HG03460 (cell line): ENCODE measurements around the gene MAN2C1.
"Not testable (repeated sequence)": the region's sequence is repeated elsewhere in the genome, so short reads cannot be mapped to it uniquely, and the experiment has no call there.

Source experiments
- ATAC-seq: cut with Tn5 transposase; IDR thresholded peaks from one replicate; pipeline ENCODE4 v1.9.1; 2021; ENCODE audit not compliant: unreplicated experiment

Gene MAN2C1

GRCh38 chr15:75361361-75361988 lies 6.9 kb downstream of the MAN2C1 start:
- ATAC-seq: no peak

- no peak for ATAC-seq
Observed at GRCh38 chr15:75360856-75361255, 7.6 kb downstream of the MAN2C1 start.

GRCh38 chr15:75360391-75360790 lies 8.0 kb downstream of the MAN2C1 start:
- ATAC-seq: no peak

- ATAC-seq: no peak
Observed at GRCh38 chr15:75359537-75360250, 8.7 kb downstream of the MAN2C1 start.

GRCh38 chr15:75358771-75359536 lies 9.5 kb downstream of the MAN2C1 start:
- ATAC-seq: no peak

- ATAC-seq: no peak
Observed at GRCh38 chr15:75357976-75358673, 10.3 kb downstream of the MAN2C1 start.

- ATAC-seq: no peak
Observed at GRCh38 chr15:75356517-75356916, 11.9 kb downstream of the MAN2C1 start.

GRCh38 chr15:75356006-75356405 lies 12.4 kb downstream of the MAN2C1 start:
- no peak for ATAC-seq

GRCh38 chr15:75355369-75355768 lies 13.0 kb downstream of the MAN2C1 start:
- no peak for ATAC-seq

- no peak for ATAC-seq
Observed at GRCh38 chr15:75354454-75354853, 14.0 kb downstream of the MAN2C1 start.

GRCh38 chr15:75353604-75354003 lies 14.8 kb downstream of the MAN2C1 start:
- no peak for ATAC-seq

GRCh38 chr15:75352186-75353080 lies 16.0 kb downstream of the MAN2C1 start:
- no peak for ATAC-seq

- ATAC-seq: no peak
Observed at GRCh38 chr15:75350601-75351361, 17.6 kb downstream of the MAN2C1 start.

- ATAC-seq: peak; percentile 46
Observed at GRCh38 chr15:75349851-75350588, 18.4 kb downstream of the MAN2C1 start.

- not testable (repeated sequence) for ATAC-seq
Observed at GRCh38 chr15:75349351-75349669, 19.1 kb downstream of the MAN2C1 start.

GRCh38 chr15:75348562-75349350 lies 19.7 kb downstream of the MAN2C1 start:
- no peak for ATAC-seq

GRCh38 chr15:75348034-75348561 lies 20.3 kb downstream of the MAN2C1 start:
- ATAC-seq: no peak
